BLaER1 treated with 17β-estradiol and CSF1 and Interleukin-3, amounts not matched to agents 10 nM and 100 nM (cell line): ENCODE measurements around the gene OR10A6.
A peak's percentile ranks its signal among the peaks of the same experiment; 100 is the strongest.

Experiments
- H3K27ac ChIP-seq, 11 experiments: shearing (Covaris generic); formaldehyde crosslinking; 2 replicates each; pipeline ENCODE4 v1.8.1; 2022
- H3K27me3 ChIP-seq, 11 experiments: shearing (Covaris generic); formaldehyde crosslinking; 2 replicates each; pipeline ENCODE4 v1.8.1; 2022
- H3K36me3 ChIP-seq, 11 experiments: shearing (Covaris generic); formaldehyde crosslinking; 2 replicates each; pipeline ENCODE4 v1.8.1; 2022
- H3K4me1 ChIP-seq, 10 experiments: shearing (Covaris generic); formaldehyde crosslinking; 2 replicates each; pipeline ENCODE4 v1.8.1; 2022
- H3K4me2 ChIP-seq, 11 experiments: shearing (Covaris generic); formaldehyde crosslinking; 2 replicates each; pipeline ENCODE4 v1.8.1; 2022
- H3K4me3 ChIP-seq, 10 experiments: shearing (Covaris generic); formaldehyde crosslinking; 2 replicates each; pipeline ENCODE4 v1.8.1; 2022
- H3K9ac ChIP-seq, 11 experiments: shearing (Covaris generic); formaldehyde crosslinking; 2 replicates each; pipeline ENCODE4 v1.8.1; 2022
- H3K9me3 ChIP-seq, 11 experiments: shearing (Covaris generic); formaldehyde crosslinking; replicated peaks in 1 of 11; 2 replicates each; pipeline ENCODE4 v1.8.1; 2022
- H4K20me1 ChIP-seq, 11 experiments: shearing (Covaris generic); formaldehyde crosslinking; 2 replicates each; pipeline ENCODE4 v1.8.1; 2022
- Cebpa-rat ChIP-seq, 11 experiments: shearing (Covaris generic); IDR thresholded peaks; 2 replicates each; pipeline ENCODE4 v1.8.1; 2022

OR10A6 gene

DNA sequence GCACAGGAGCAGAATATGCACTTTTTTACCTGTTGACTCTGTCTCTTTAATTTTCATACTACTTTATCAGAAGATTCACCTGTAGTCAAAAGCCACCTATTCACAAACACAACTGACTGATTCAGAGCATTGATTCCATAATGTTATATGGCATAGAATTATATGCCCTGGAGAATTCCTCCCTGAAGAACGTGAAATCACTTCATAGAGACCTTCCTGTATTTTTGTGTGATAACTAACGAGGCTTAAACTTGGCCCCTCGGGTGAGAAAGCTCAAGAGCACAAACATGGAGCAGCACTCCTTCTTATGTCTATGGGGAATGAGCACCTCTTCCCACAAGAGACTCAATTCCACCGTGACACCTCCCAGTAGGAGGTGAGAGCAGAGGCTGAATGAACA, at the start of gene OR10A6:
OR10A6 (minus strand) TSS at position 101 of the 400 bp plus-strand sequence. CDS start 2,606 bp downstream, outside the sequence.
- H3K4me3 ChIP-seq: no peak within 1 kb of the TSS
- TF ChIP-seq Cebpa-rat (IDR thresholded peaks at IDR 0.05): no peak
- H3K9me3 ChIP-seq: peaks cover 3 to 14% (median 4%) of the 10 kb centered on the region in 11 experiments; a peak in 21 of 22 replicates
- no peaks in the 10 kb centered on the region for H3K36me3 ChIP-seq
- no peak within 1 kb of the TSS for H3K9ac ChIP-seq
- H3K4me2 ChIP-seq: no peak within 1 kb of the TSS
- H3K27ac ChIP-seq: no peak within 1 kb of the TSS
- H4K20me1 ChIP-seq: no peaks in the 10 kb centered on the region
- H3K27me3 ChIP-seq: no peaks in the 10 kb centered on the region
- H3K4me1 ChIP-seq: no peaks in the 10 kb centered on the region

DNA sequence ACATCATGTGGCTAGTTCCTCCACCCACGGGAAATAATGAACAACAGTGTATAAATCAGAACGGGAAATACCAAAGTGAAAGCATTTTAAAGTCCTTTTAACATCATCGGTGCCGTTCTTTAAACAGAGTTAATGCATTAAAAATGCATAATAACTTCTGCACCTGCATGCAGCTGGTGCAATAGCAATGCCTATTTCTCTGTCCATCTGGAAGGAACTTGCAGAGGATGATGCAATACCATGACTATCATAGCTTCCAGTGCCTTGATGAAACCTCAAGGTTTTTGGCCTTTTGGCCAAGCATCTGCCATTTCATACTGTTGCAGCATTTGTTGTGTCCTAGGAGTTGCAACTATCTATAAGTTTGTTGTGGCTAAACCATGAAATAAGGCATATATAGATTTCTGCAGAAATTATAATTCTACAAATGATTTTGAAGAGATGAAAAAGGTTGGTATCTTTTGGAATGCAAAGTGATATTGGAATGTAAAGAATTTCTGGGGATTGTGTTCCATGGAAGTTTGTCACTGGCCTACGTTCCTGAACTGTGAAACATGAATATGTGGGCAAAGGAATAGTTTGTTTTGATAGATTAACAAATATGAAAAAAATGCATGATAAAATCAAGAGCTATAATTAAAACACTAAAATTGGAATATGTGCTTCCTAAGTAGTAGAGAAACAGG, 46.3 kb upstream of the OR10A6 start:
- peak in 7 of 11 experiments; percentile 33 to 85 (median 50); a peak in 10 of 22 replicates for TF ChIP-seq Cebpa-rat (IDR thresholded peaks at IDR 0.05)
- Histone ChIP-seq H3K9me3 (no peaks in the 10 kb centered on the region), H4K20me1 (no peaks in the 10 kb centered on the region), H3K9ac (no peak overlapping the region), H3K36me3 (no peaks in the 10 kb centered on the region), H3K27ac (no peak overlapping the region), H3K4me1 (peaks cover 0 to 7% (median 0%) of the 10 kb centered on the region in 10 experiments; a peak in 2 of 20 replicates), H3K4me2 (peak overlapping the region in 1 of 11 experiments; percentile 3; a peak in 1 of 22 replicates), H3K27me3 (no peaks in the 10 kb centered on the region), H3K4me3 (no peak overlapping the region)

DNA sequence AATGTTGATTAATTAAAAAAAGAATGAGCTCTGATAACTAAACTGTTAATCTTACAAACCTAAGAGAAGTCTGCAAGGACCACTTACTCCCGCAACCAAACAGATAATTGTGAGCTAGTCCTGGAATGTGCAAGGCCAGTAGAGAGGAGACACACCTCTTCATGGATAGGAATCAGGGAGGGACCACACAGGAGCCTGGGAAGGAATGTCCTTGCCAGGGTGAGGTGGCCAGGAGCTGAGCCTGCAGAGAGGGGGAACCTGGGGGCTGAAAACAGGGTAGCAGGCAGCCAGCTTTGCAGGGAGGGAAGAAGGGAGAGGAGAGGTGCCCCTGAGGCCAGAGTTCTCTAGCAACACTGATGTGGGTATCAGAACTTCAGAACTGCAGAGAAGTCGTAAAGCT, 43.6 kb upstream of the OR10A6 start:
- Histone ChIP-seq H4K20me1 (no peaks in the 10 kb centered on the region), H3K9ac (no peak overlapping the region), H3K4me2 (no peak overlapping the region), H3K27ac (no peak overlapping the region), H3K4me3 (no peak overlapping the region), H3K4me1 (peaks cover 0 to 7% (median 0%) of the 10 kb centered on the region in 10 experiments; a peak in 2 of 20 replicates), H3K36me3 (no peaks in the 10 kb centered on the region), H3K27me3 (no peaks in the 10 kb centered on the region), H3K9me3 (no peaks in the 10 kb centered on the region)
- TF ChIP-seq Cebpa-rat (IDR thresholded peaks at IDR 0.05): no peak

GRCh38 chr11:7973011-7973410, 41.9 kb upstream of the OR10A6 start:
- H3K9ac ChIP-seq: no peak overlapping the region
- no peaks in the 10 kb centered on the region for H4K20me1 ChIP-seq
- no peak overlapping the region for H3K4me3 ChIP-seq
- no peak overlapping the region for H3K27ac ChIP-seq
- H3K27me3 ChIP-seq: no peaks in the 10 kb centered on the region
- no peaks in the 10 kb centered on the region for H3K36me3 ChIP-seq
- no peak for TF ChIP-seq Cebpa-rat (IDR thresholded peaks at IDR 0.05)
- H3K4me2 ChIP-seq: no peak overlapping the region
- H3K9me3 ChIP-seq: no peaks in the 10 kb centered on the region
- peaks cover 0 to 7% (median 0%) of the 10 kb centered on the region in 10 experiments; a peak in 2 of 20 replicates for H3K4me1 ChIP-seq

DNA sequence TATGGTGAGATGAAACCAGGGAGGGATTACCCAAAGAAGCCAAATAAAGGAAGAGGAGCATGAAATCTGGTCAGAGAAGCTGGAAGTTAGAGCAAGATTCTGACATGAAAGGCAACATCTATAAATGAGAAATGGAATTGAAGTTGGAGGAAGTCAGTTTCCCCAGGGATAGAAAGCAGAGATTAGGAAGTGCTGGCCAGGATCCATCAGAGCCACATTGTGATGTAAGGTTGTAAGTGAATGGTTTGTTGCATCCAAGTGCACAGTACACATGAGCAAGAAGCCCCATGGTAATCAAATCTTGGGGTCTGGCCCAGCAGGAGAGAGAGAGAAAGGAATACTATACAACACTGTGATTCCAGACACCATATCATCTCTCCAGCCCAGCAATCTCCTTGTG, 40.8 kb upstream of the OR10A6 start:
- no peak for TF ChIP-seq Cebpa-rat (IDR thresholded peaks at IDR 0.05)
- H3K9me3 ChIP-seq: no peaks in the 10 kb centered on the region

DNA sequence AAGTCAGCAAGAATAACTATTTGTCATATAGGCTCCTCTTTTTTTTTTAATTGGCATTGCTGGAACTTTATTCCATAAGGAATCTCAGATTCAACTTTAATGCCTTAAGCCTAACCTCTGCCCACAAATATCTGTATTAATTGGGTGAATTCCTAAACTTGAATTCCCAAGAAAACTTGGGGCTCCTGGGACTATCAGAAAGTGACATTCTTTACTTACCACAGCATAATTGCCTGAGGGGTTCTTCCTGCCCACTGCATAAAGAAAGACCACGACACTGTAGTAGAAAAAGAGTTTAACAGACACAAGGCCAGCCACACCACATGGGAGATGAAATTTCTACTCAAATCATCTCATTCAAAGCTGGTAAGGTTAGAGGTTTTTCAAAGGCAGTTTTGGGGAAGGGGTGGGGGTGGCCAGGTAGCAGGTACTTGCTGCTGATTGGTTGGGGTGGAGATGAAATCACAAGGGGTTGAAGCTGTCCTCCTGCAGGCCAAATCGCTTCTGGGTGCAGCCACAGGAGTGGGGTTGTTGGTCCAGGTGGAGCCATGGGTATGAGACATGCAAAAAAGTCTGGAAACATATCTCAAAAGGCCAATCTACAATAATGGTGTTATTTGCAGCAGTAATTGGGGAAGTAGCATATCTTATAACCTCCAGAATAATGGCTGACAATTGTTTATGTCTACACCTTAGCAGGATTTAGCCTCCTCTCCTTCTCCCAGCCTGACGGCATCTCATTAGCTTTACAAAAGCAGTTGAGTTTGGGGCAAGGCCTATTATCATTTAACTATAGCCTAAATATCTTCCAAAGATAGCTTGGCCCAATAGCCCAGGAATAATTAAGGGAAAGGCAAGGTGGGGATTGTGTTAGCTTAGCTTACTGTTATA, 38.9 kb upstream of the OR10A6 start:
- no peak for TF ChIP-seq Cebpa-rat (IDR thresholded peaks at IDR 0.05)
- no peaks in the 10 kb centered on the region for H3K9me3 ChIP-seq
- H3K4me2 ChIP-seq: no peak overlapping the region
- no peaks in the 10 kb centered on the region for H3K4me1 ChIP-seq
- H3K27me3 ChIP-seq: no peaks in the 10 kb centered on the region
- H3K4me3 ChIP-seq: no peak overlapping the region
- H3K36me3 ChIP-seq: no peaks in the 10 kb centered on the region
- no peaks in the 10 kb centered on the region for H4K20me1 ChIP-seq
- H3K9ac ChIP-seq: no peak overlapping the region
- H3K27ac ChIP-seq: no peak overlapping the region

More for the DNA sequence above, 40.8 kb upstream of the OR10A6 start:
- H3K4me1 ChIP-seq: peaks cover 0 to under 1% (median 0%) of the 10 kb centered on the region in 10 experiments; a peak in 1 of 20 replicates
- H3K36me3 ChIP-seq: no peaks in the 10 kb centered on the region
- no peaks in the 10 kb centered on the region for H3K27me3 ChIP-seq
- no peak overlapping the region for H3K4me3 ChIP-seq
- no peak overlapping the region for H3K4me2 ChIP-seq
- H3K27ac ChIP-seq: no peak overlapping the region
- H3K9ac ChIP-seq: no peak overlapping the region
- no peaks in the 10 kb centered on the region for H4K20me1 ChIP-seq

DNA sequence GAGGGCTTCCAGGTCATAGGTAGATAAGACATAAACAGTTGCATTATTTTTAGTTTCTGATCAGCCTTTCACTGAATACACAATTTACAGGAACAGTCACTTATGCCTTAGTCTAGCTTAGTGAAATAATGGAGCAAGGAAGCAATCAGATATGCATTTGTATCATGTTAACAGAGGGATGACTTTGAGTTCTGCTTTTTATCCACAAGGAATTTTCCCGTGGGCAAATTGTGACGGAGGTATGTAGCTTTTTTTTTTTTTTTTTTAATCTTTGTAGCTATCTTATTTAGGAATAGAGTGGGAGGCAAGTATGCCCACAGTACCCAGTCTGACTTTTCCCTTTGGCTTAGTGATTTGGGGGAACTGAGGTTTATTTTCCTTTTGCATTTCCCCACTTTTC, 37.6 kb upstream of the OR10A6 start:
- H3K27me3 ChIP-seq: no peaks in the 10 kb centered on the region
- peaks cover 0 to 12% (median 5%) of the 10 kb centered on the region in 10 experiments; a peak in 9 of 20 replicates for H3K4me1 ChIP-seq
- H3K36me3 ChIP-seq: no peaks in the 10 kb centered on the region
- H3K4me3 ChIP-seq: no peak overlapping the region
- no peak overlapping the region for H3K9ac ChIP-seq
- no peak overlapping the region for H3K4me2 ChIP-seq
- no peak overlapping the region for H3K27ac ChIP-seq
- no peaks in the 10 kb centered on the region for H4K20me1 ChIP-seq
- no peak for TF ChIP-seq Cebpa-rat (IDR thresholded peaks at IDR 0.05)
- no peaks in the 10 kb centered on the region for H3K9me3 ChIP-seq

DNA sequence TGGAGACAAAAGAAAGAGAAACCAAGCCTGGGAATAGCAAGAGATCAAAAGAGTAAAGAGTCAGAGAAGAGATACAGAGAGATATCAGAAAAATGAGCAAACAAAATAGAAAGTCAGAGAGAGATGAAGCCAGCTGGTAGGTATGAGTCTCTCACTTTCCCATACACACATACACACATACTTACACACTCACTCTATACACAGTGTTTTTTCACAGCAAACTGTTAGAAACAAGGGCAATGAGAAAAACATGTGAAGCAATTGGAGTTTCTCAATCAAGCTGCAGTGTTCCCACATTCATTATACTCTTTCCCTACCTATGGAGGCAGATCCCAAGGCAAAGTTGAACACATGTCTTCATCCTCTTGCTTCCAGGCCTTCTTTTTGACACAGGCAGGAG, 36.8 kb upstream of the OR10A6 start:
- Histone ChIP-seq H3K27ac (no peak overlapping the region), H3K4me2 (no peak overlapping the region), H3K27me3 (no peaks in the 10 kb centered on the region), H3K4me3 (no peak overlapping the region), H3K9ac (no peak overlapping the region), H3K4me1 (peaks cover 0 to 12% (median 5%) of the 10 kb centered on the region in 10 experiments; a peak in 10 of 20 replicates), H3K36me3 (no peaks in the 10 kb centered on the region), H3K9me3 (peaks cover 0 to 6% (median 0%) of the 10 kb centered on the region in 11 experiments; a peak in 4 of 22 replicates), H4K20me1 (no peaks in the 10 kb centered on the region)
- no peak for TF ChIP-seq Cebpa-rat (IDR thresholded peaks at IDR 0.05)

GRCh38 chr11:7967097-7967496, 36.0 kb upstream of the OR10A6 start:
- TF ChIP-seq Cebpa-rat (IDR thresholded peaks at IDR 0.05): no peak
- no peak overlapping the region for H3K4me2 ChIP-seq
- no peak overlapping the region for H3K9ac ChIP-seq
- H3K27ac ChIP-seq: no peak overlapping the region
- no peaks in the 10 kb centered on the region for H3K27me3 ChIP-seq
- no peaks in the 10 kb centered on the region for H3K36me3 ChIP-seq
- H4K20me1 ChIP-seq: no peaks in the 10 kb centered on the region
- peaks cover 0 to 17% (median 5%) of the 10 kb centered on the region in 10 experiments; a peak in 11 of 20 replicates for H3K4me1 ChIP-seq
- H3K9me3 ChIP-seq: peaks cover 0 to 11% (median under 1%) of the 10 kb centered on the region in 11 experiments; a peak in 6 of 22 replicates
- no peak overlapping the region for H3K4me3 ChIP-seq
